HCEC 1CT (cell line): ENCODE data around the gene EXOC6.

ENCODE experiments used
- DNase-seq: peaks from one replicate; pipeline ENCODE4 v3.0.0-alpha.2; 2017

The EXOC6 gene

GRCh38 chr10:93030409-93030808, 182.1 kb downstream of the EXOC6 start:
- peak; percentile 82 for DNase-seq

- DNase-seq = no peak
Measured at GRCh38 chr10:93032105-93032808, 183.9 kb downstream of the EXOC6 start.

GRCh38 chr10:93032809-93033137, 184.5 kb downstream of the EXOC6 start:
- no peak for DNase-seq

- no peak for DNase-seq
Measured at GRCh38 chr10:93034426-93034825, 186.1 kb downstream of the EXOC6 start.

GRCh38 chr10:93039110-93039509, 190.8 kb downstream of the EXOC6 start:
- no peak for DNase-seq

- peak; percentile 47 for DNase-seq
Measured at GRCh38 chr10:93039721-93040120, 191.4 kb downstream of the EXOC6 start.

- DNase-seq = no peak
Measured at GRCh38 chr10:93054486-93054885, 206.2 kb downstream of the EXOC6 start.

GRCh38 chr10:93058139-93058538, 209.8 kb downstream of the EXOC6 start:
- DNase-seq = peak; percentile 20

GRCh38 chr10:93059975-93060886, 211.9 kb downstream of the EXOC6 start, which contains the start of gene CYP26C1:
Gene CYP26C1 (plus strand): TSS chr10:93060798. CDS start chr10:93061264, 466 bp downstream.
- DNase-seq = no peak

- no peak for DNase-seq
Measured at GRCh38 chr10:93060887-93061593, 212.7 kb downstream of the EXOC6 start.

GRCh38 chr10:93061594-93062513, 213.5 kb downstream of the EXOC6 start:
- no peak for DNase-seq

GRCh38 chr10:93062514-93063143, 214.3 kb downstream of the EXOC6 start:
- peak; percentile 17 for DNase-seq

- no peak for DNase-seq
Measured at GRCh38 chr10:93063144-93063976, 215.0 kb downstream of the EXOC6 start.

- no peak for DNase-seq
Measured at GRCh38 chr10:93063977-93064660, 215.8 kb downstream of the EXOC6 start.

- no peak for DNase-seq
Measured at GRCh38 chr10:93064874-93065660, 216.7 kb downstream of the EXOC6 start.

- DNase-seq = no peak
Measured at GRCh38 chr10:93065675-93066543, 217.6 kb downstream of the EXOC6 start.

- DNase-seq = no peak
Measured at GRCh38 chr10:93066544-93066913, 218.2 kb downstream of the EXOC6 start.
